A549 (cell line): Measurements from ENCODE around the gene ACTN1.

Experiments used
- HEYL ChIP-seq: fragments of 250-450 bp; sonication (Bioruptor Pico); IDR thresholded peaks from 2 replicates; pipeline ENCODE4 v1.8.0; 2021; ENCODE audit warnings: mild to moderate bottlenecking, moderate library complexity
- POLR2A ChIP-seq: IDR thresholded peaks from 2 replicates; pipeline ENCODE4 v1.6.1; 2012; ENCODE audit warnings: mild to moderate bottlenecking, low read length
- ZNF302 ChIP-seq: fragments of 250-450 bp; sonication (Bioruptor Pico); IDR thresholded peaks from 2 replicates; pipeline ENCODE4 v1.9.0; 2021; ENCODE audit warnings: inconsistent platforms, mild to moderate bottlenecking, moderate library complexity
- TF ChIP-seq, protein P1 (sequence below): fragments of >200 bp; sonication (Bioruptor Twin); formaldehyde crosslinking; IDR thresholded peaks from 3 replicates; pipeline ENCODE4 v1.5.1; 2016
- TF ChIP-seq, protein P2 (sequence below): fragments of 150-350 bp; IDR thresholded peaks from 2 replicates; pipeline ENCODE4 v1.6.1; 2014; ENCODE audit warnings: low read depth, mild to moderate bottlenecking, low read length

DNA sequence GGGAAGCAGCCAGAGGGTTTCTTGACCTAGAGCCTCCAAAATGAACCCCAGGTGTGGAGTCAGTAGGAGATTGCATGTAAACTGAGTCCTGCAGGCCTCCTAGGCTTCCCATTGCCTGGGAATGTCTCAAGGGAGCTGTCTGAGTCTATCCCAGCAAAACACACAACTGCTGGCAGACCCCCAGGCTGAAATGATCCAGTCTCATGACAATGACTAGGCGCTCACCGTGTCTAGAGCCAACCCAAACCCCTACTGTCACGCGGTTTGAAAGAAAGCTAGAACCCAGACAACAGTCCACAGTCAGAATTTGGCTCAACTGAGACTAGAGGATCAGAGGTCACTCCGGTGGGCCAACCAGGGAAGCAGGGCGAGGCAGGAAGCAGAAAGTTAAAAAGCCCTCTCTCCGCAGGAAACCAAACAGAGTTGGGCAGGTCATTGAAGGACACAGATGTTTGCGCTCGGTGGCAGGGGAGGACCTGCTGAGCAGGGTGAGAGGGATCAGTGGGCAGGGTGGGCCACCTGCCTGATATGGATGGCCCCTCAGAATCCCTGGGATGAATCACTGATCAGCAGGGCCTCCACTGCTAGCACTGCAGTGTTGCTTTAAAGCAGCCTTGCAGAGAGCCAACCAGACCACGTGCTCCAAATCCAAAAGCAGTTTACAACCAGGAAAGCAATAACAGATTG is 23.8 kb downstream of the ACTN1 start:
- TF ChIP-seq, protein P1, sequence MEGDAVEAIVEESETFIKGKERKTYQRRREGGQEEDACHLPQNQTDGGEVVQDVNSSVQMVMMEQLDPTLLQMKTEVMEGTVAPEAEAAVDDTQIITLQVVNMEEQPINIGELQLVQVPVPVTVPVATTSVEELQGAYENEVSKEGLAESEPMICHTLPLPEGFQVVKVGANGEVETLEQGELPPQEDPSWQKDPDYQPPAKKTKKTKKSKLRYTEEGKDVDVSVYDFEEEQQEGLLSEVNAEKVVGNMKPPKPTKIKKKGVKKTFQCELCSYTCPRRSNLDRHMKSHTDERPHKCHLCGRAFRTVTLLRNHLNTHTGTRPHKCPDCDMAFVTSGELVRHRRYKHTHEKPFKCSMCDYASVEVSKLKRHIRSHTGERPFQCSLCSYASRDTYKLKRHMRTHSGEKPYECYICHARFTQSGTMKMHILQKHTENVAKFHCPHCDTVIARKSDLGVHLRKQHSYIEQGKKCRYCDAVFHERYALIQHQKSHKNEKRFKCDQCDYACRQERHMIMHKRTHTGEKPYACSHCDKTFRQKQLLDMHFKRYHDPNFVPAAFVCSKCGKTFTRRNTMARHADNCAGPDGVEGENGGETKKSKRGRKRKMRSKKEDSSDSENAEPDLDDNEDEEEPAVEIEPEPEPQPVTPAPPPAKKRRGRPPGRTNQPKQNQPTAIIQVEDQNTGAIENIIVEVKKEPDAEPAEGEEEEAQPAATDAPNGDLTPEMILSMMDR = no peak
- TF ChIP-seq ZNF302 (CRISPR knock-in tag) (0 out of 2 replicates have a peak, but pooled peaks have one; percentile 45), HEYL (CRISPR knock-in tag) (no peak), POLR2A (no peak)
- TF ChIP-seq, protein P2, sequence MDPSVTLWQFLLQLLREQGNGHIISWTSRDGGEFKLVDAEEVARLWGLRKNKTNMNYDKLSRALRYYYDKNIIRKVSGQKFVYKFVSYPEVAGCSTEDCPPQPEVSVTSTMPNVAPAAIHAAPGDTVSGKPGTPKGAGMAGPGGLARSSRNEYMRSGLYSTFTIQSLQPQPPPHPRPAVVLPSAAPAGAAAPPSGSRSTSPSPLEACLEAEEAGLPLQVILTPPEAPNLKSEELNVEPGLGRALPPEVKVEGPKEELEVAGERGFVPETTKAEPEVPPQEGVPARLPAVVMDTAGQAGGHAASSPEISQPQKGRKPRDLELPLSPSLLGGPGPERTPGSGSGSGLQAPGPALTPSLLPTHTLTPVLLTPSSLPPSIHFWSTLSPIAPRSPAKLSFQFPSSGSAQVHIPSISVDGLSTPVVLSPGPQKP = no peak
